Stimulated activated CD8-positive, alpha-beta memory T cell treated with anti-CD3 and anti-CD28 coated beads, Interleukin-12 subunit alpha, Interleukin-12 subunit beta, amount 100 ng/mL, for 4 hours (primary cell): Measurements from ENCODE around the gene CTPS2.
"Not testable (repeated sequence)": the region's sequence is repeated elsewhere in the genome, so short reads cannot be mapped to it uniquely, and the experiment has no call there.

ENCODE experiments used
- DNase-seq: peaks from one replicate; pipeline ENCODE4 v3.0.0-alpha.2; 2020; ENCODE audit warnings: low read depth

CTPS2 gene

DNA sequence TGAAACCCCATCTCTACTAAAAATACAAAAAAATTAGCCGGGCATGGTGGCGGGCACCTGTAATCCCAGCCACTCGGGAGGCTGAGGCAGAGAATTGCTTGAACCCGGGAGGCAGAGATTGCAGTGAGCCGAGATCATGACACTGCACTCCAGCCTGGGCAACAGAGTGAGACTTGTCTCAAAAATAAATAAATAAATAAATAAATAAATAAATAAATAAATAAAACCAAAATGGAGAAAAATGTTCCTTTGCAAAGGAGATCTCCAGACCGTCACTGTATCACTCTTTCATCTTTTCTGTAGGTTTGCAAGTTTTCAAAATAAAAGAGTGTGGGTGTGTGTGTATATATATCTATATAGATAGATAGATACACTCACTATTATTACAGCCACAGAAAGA lies 109.2 kb downstream of the CTPS2 start:
- DNase-seq, result not testable (repeated sequence)

DNA sequence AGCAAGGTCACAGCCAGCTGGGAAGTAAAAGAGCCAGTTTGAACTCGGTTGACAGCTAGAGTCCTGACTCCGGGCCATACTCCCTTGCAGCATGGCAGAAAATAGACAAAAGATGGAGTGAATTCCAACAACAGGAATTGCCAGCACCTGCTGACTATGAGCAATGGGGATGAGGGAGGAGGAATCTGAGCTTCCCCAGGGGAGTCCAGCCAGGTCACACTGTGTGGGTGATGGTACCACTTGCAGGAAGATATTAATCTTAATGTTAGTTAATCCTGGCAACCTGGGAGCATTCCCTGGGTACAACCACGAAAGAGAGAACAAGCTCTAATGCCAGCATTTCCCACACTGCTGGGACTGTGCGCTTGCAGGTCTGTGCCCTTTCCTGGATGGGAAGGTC lies 110.6 kb downstream of the CTPS2 start:
- DNase-seq, result no peak

DNA sequence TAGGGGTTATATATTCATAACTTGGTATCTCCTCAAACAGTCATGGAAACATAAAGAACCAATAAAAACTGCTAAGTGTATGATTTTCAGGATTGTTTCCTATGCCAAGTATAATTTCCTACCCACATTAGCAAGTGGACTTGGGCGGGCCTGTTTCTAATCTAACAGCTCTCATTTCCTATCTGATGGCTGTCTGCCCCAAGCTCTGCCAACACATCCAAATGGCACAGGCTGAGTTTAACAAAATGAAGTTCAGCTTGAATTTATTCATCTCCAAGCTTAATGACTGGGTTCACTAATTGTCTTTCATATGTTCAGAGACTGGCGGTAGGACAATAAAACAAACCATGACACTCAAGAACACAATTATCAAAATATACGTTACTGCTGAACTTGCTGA lies 118.0 kb downstream of the CTPS2 start:
- no peak for DNase-seq

DNA sequence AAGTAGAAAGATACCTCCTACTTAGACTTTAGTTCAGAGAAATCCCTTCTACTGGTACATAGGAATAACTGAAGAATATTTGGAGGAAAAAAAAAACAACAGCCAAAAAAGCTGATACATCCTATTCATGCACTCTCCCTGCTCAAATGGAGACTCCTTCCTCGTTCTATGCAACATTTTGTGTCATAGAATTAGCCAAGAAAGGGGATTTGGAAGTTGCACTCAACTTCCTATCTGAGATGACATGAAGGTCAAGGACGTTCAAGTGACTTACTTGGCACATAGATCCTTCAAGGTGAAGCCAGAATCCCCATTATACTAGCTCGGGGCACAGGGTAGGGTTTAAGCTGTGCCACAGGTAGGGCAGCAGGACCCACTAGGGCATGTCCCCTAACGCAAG lies 118.7 kb downstream of the CTPS2 start:
- DNase-seq, result no peak

DNA sequence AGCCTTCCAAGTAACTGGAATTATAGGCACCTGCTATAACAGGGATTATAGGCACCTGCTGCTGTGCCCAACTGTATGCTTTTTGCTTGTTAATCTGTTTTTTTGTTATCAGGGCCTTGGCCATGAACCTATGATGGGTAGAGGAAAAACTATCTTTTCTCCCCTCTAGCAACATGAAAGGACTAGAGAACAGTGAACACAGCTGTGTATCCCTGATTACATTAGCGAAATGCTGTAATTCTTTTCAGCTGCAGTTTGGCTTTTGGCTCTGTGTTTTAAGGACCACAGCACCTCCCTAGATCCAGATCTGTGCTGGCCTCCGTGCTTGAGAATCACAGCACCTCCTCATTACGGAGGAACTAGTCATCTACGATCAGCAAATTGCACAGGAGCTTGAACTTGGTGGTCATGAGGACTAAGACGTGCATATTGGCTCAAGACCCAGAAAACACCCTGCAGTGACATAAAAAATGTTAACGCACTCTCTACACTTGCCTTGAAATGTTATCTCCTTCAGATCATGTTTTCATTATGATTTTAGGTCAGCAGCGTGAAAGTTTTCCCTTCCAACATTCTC lies 120.2 kb downstream of the CTPS2 start:
- DNase-seq, result no peak

DNA sequence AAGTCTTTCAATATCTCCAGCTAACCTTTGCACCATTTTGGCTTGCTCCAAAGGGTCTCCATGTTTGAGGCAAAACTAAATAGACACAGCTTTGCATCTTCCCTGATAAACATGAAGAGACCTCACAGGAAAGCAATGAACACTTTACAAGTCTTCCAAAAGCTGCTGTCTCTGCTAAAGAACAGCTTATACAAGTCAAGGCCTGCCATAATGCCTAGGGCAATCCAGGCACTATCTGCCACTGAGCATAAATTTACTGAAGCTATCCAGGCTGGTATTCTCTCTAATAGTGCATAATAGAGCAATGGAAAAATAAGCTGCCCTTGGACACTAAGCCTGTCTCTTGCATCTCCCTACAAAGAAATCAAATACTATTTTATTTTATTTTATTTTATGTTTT lies 122.6 kb downstream of the CTPS2 start:
- DNase-seq, result no peak

DNA sequence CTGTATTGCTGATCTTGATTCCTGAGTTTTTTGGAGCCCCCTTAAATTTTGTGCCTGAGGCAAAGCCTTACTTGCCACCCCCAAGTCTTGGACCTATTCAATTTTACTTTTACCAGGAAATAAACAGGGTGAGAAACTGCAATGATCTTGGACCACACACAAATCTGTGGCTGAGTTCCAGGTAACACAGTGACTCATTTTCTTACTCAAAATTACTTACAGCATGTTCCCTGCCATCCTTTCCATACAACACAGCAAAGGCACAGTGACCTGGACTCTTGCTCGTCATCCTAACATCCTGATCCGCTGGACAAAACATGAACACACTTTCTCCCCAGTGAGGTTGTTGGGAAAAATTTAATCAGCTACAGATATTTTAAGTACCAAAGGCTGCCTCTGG lies 123.3 kb downstream of the CTPS2 start:
- DNase-seq, result no peak

DNA sequence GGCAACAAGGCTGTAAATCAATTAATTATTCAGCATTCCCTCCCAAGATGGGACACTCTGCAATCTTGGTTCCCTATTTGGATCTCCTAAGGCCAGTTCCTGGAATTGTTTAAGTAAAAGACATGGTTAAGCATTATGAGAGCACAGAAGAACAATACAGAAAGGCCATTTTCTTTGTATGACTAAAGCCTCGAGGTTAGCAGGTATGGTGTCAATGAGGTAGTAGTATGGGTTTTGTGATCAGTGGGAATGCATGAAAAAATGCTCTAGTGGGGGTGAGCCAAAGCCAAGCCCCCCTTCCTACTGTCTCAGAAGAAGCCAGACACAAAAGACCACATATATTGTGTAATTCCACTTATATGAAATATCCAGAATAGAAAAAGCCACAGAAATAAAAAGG lies 124.2 kb downstream of the CTPS2 start:
- DNase-seq, result no peak

DNA sequence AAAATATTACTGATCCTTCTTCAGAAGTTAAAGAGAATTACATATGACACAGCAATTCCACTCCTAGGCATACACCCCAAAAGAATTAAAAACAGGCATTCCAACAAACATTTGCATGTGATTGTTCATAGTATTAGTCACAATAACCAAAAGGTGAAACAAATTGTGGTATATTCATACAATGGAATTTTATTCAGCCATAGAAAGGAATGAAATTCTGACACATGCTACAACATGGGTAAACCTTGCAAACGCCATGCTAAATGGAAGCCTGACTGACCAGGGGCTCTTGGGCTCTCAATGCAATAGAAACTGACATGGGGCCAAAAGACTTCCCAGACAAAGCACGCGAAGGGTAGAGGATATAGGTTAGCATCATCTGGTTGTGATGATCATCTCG lies 124.6 kb downstream of the CTPS2 start:
- DNase-seq, result no peak

DNA sequence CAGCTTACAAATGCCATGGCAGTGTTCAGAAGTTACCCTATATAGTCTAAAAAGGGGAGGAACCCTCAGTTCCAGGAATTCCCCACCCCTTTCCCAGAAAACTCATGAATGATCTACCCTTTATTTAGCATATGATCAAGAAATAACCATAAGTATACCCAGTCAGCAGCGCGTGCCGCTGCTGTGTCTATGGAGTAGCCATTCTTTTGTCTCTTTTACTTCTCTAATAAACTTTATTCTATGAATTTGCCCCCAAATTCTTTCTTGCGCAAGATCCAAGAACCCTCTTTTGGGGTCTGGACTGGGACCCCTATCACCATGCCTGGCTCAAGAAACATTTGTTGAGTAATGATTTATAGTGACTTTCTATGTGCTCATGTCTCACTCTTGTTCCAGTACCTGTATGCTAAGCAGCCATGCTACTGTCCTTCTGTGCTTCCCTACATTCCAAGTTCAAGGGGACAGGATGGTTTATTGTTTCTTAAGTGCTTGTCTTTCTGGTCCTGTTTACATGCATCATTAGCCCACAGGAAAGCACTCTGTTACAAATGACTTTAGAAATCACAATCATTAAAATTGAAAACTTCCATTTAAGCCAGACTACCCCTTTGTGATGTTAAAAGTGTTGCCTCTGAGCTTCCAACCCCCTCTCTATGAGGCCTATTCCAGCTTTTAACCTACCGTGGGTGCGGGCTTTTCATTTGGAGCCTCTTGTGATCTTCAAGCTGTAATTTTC lies 125.9 kb downstream of the CTPS2 start:
- DNase-seq, result no peak

DNA sequence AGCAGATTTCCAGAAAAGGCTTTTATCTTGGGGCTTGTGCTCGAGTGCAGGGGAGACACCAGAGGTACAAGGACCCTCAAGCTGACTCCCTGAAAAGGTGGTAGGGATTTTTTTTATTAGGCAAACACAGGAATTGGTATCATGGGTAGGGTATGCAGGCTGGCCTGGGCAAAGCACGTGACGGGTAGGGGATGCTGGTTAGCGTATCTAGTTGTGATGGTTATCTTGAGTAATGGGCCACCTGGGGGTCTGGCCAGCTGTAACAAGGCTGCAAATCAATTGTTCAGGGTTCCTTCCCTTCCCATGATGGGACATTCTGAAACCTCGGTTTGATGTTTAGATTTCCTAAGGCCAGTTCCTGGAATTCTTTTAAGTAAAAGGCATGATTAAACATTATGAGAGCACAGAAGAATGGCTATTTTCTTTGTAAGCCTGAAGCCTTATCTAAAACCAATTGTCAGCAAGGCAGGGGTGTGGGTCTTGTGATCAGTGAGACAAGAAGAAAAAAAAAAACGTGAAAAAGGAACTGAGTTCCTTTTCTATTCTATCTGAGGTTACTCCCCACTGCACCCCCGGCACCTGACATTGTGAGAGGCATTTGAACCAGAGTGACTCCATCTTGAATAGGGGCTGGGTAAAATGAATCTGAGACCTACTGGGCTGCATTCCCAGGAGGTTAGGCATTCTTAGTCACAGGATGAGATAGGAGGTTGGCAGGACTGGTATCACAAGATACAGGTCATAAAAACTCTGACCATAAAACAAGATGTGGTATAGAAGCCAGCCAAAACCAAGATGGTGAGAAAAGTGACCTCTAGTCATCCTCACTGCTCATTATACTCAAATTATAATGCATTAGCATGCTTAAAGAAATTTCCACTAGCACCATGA lies 126.7 kb downstream of the CTPS2 start:
- no peak for DNase-seq

DNA sequence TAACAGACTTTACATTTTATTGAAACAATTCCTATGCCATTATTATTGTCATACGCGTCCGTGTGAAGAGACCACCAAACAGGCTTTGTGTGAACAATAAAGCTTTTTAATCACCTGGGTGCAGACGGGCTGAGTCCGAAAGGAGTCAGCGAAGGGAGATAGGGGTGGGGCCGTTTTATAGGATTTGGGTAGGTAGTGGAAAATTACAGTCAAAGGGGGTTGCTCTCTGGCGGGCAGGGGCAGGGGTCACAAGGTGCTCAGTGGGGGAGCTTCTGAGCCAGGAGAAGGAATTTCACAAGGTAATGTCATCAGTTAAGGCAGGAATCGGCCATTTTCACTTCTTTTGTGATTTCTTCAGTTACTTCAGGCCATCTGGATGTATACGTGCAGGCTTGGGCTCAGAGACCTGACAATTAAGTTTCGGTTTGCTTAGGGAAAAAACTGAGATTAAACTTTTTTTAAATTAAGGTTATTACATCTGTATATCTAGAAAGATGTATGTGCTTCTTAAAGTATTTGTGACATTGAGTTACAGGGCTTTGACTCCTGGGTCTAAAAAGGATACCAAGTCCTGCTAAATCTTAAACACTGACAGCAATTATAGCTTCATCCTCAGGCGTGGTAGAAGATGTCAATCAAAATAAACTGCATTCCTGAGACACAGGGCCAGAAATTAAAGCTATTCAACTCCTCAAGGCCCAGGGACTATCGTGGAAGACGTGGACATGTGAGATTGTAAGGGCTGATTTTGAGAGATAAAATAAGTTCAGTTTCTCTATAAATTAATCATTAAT lies 132.3 kb downstream of the CTPS2 start:
- not testable (repeated sequence) for DNase-seq

DNA sequence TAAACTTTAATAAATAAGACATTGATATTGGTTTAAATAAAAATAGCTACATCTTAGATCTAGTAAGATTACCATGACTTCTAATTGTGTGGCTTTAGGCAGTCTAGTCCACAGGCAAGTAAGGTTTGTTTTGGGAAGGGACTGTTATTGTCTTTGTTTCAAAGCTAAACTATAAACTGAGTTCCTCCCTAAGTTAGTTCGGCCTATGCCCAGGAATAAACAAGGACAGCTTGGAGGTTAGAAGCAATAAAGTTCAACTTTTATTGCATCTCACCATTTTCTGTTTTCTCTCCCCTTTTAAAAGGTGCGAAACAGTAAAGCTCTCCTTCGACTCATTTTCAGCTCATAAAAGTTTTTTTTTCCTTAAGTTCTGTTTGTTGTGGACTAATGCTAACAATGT lies 133.0 kb downstream of the CTPS2 start:
- DNase-seq, result no peak

DNA sequence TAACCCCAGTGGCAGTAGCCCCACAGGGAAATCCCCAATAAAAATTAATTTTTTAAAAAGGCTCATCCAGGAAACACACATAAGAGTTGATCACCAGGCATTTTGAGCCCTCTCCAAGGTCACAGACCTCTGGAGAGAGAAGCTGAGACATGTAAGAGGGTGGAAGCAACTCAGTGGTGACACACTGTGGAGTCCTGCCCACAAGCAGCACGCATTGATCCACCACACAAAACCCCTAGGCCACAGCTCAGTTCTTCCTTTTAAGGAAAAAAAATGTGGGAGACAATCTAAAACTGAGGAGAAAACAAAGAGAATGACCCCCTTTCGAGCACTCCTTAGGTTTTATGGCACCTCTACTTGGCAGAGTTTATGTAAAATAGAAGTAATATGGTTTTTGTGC lies 134.3 kb downstream of the CTPS2 start:
- no peak for DNase-seq

DNA sequence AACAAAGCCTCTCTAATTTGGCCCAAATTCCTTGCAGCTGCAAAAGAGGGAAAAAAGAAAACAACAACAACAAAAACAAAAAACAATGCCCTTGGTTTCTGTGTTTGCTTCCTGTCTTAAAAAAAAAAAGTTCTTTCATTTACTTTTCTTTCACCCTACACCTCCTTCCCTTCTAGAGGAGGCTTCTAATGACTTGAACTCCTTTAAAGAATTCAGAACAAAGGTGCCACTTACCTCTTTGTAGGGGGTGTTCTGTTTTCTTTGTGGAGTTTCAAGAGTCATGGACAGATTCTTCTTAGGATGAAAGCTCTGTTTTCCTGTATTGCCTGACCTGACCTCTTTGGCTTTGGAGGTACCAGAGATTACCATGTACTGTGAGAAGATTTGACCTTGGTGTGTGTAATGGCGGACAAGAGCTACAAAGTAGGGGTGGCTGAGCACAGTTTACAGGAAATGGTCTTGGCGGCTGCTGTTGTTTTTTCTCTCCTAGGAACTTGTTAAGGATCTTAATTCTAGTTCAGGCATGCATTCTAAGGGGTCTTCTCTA lies 134.9 kb downstream of the CTPS2 start:
- DNase-seq, result no peak

DNA sequence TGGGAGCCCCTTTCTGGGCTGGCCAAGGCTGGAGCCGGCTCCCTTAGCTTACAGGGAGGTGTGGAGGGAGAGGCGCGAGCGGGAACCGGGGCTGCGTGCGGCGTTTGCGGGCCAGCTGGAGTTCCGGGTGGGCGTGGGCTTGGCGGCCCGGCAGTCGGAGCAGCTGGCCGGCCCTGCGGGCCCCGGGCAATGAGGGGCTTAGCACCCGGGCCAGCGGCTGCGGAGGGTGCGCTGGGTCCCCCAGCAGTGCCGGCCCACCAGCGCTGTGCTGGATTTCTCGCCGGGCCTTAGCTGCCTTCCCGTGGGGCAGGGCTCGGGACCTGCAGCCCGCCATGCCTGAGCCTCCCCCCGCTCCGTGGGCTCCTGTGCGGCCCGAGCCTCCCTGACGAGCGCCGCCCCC lies 137.1 kb downstream of the CTPS2 start:
- not testable (repeated sequence) for DNase-seq

DNA sequence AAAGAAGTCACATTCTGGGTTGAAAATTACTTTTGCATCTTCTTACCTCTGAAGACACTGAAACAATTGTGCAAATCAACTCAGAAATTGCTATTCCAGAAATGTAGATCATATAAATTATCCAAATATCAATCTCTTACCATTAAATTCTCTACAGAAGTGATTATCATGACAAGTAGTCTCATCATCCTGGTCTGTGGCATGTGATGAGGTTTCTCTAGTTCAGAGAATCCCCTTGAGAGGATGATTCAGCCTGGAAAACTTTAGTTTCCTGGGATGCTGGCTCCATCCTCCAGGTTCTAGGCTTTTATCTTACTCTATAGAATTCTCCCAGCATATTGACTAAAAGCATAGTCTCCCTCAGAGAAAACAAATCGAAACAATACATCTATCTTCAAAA lies 138.7 kb downstream of the CTPS2 start:
- DNase-seq, result no peak

DNA sequence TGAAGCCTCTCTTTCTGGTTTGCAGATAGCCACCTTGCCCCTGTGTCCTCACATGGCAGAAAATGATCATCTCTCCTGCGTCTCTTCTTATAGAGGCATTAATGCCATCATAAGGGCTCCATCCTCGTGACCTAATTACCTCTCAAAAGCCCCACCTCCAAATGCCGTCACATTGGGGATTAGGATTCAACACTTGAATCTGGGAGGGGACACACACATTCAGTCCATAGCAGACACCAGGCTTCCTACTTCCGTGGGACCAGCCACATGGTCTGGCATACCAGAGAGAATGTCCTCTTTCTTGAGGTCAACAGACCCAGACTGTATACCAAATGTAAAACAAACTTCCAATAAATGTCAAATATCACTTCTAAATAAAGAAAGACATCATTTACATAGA lies 144.8 kb downstream of the CTPS2 start:
- DNase-seq, result no peak

DNA sequence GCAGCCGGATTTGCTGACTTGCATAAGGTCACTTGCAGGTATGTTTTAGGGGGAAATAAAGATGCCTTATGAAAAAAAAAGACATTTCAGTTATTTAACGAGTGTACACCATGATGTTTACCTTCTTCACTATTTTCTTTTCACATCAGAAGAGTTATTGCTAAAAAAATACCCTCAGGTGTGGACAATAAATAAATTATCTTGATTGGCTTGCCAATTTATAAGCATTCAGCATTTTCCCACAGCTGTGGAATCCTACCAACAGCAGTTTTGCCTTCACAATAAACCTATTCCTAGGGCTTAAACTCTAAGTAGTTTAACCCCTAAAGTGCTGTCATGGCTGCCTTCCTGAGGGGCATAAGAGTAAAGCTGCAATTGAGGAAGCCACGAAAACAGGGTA lies 145.9 kb downstream of the CTPS2 start:
- DNase-seq, result no peak

DNA sequence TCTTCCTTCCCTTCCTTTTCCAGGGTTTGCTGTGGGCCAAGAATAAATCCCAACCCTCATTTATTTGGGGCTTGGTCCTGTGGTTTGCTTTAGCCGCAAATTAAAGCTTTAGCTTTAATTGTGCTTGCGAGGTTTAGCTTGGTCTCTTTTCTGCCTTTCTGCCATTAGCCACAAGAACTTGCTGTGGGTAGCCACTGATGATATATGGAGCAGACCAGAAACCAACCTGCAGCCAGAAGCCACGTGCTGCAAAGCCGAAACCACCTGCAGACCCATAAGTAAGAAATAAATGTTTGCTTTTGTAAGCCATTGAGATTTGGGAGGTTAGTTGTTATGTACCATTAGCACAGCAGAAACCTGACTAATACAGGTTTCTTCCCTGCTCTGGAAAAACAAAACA lies 152.3 kb downstream of the CTPS2 start:
- no peak for DNase-seq

DNA sequence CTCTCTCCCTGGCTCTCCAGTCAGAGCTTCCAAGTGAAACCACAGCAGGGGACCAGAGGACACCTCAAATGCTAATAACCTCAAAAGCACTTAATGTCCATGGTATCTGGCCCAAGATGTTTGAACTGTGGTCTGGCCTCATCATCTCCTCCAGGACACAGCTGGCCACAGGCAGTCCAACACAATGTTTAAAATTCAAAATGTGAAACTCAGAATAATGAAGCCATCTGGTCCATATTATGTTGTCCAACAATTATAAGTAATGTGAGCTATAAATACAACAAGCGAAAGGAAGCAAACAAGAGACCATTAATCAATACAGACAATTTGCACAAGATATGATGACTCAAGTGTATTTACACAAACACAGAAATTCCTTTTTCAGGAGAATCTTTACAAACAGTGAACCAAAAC lies 153.3 kb downstream of the CTPS2 start:
- DNase-seq, result no peak

DNA sequence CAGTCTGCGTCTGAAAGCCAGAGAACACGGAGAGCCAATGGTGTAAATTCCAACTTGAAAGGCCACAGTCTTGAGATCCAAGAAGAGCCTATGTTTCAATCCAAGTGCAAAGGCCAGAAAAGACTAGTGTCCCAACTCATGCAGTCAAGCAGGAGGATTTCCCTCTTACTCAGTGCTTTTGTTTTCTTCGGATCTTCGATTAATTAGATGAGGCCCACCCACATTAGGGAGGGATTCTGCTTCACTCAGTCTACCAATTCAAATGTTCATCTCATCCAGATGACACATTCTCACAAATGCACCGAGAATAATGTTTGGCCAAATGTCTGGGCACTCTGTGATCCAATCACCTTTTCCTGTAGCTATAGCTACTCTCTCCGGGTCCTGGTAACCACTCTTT lies 154.0 kb downstream of the CTPS2 start:
- DNase-seq, result no peak
